ENCODE data around the gene EFCAB9. TPM values are rescaled to one million over a fixed set of nuclear protein-coding genes. Genes with fewer than 3 reads are reported as not detected.
A peak's percentile ranks its signal among the peaks of the same experiment; 100 is the strongest.
"Not testable (repeated sequence)": the region's sequence is repeated elsewhere in the genome, so short reads cannot be mapped to it uniquely, and the experiment has no call there.

The EFCAB9 gene
- not detected for total RNA-seq

DNA sequence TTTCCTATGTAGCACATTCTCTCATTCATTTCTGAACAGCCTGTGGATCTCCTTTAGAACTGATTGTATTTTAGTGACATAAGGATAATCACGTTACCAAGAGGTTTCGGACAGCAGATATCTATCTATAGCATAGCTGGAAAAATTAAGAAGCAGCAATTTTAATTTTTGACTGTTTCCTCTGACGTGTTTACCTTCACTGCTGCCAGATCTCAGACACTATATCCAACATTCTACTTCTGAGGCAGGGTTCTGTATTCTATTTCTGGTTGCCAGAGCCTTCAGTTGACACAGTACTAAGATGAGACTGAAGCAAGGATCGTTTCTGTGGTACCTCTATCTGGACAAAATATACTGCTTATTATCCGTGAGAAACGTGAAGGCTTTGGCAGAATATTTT lies at the start of gene EFCAB9:
TSS of gene EFCAB9 (plus strand) at position 301 of the 400 bp plus-strand sequence. CDS start at position 302, 1 bp downstream.
- H3K9me3 Mint-ChIP-seq: no peaks in the 10 kb centered on the region
- no peak for ATAC-seq
- H3K4me1 Mint-ChIP-seq (ENCODE audit: low read depth): no peaks in the 10 kb centered on the region
- no peak within 1 kb of the TSS for H3K4me3 Mint-ChIP-seq
- no peaks in the 10 kb centered on the region for H3K27me3 Mint-ChIP-seq (ENCODE audit: low read depth)
- H3K36me3 Mint-ChIP-seq (ENCODE audit: insufficient read depth): no peaks in the 10 kb centered on the region
- DNase-seq: no peak

DNA sequence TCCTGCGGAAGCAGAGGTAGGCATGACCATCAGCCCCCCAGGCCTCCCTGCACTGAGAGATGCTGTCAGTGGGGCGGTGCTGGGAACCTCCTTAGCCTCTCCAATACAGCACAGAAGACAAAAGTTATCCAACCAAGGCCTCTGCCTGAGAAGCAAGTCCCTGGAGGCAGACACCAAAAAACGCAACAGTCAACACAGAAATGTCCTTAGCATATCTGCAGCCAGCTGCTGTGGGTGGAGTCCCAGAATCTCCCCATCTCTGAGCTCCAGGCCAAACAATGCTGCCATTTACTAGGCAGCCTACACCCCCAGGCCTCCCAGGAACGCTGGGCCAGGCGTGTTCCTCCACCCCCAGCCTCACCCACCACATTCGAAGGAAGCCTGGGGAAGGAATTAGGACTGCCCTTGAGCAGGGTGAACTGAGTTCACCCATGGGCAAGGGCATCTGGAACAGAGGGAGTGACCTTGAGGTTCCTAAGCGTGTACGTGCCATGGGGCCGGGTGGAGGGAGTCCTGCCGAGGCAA lies 49.6 kb upstream of the EFCAB9 start:
- Mint-ChIP-seq H3K4me1 (ENCODE audit: low read depth) (peaks cover 82% of the 10 kb centered on the region), H3K9me3 (no peaks in the 10 kb centered on the region), H3K36me3 (ENCODE audit: insufficient read depth) (peaks cover 12% of the 10 kb centered on the region), H3K27me3 (ENCODE audit: low read depth) (no peaks in the 10 kb centered on the region), H3K4me3 (no peak overlapping the region)
- DNase-seq (no peak), ATAC-seq (peak in 1 of 2 donors; percentile 6)

DNA sequence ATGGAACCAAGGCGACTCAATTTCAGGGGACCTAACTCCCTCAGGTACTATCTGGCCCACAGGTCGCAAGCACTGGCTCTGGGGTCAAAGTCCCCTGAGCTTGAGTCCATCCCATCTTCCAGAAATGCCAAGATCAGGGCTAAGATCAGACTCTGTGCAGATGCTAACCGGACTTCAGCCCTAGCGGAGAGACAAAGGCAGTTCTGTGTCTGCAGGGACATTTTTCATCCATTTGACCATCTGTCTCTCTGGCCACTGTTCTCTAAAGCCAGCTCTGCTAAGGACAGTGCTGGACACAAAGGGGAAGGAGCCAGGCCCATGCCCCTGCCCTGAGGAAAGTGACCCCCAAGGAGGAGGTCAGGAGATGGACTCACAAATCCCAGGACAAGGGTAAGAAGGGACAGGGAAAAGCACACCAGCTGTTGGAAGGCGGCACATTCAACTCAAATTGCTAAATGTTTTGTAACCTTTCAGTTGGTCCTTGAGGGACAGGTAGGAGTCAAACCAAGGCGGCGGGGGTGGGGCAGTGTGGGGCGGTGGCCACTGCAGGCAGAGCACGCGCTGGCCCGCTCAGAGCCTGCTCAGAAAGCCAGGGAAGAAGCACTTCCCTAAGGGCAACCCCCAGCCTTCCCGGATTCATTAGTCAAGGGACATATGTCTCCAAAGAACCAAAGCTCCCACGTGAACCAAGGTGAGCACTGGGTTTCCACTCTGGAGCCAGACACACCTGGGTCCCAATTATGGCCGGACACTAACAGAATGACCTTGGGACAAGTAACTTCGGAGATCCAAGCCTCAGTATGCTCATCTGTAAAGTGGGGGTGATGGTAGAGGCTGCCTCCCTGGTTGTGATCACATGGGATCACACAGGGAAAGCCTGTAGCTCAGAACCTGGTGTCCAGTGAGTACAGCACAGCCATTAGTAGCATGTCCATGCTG lies 48.8 kb upstream of the EFCAB9 start:
- H3K4me1 Mint-ChIP-seq (ENCODE audit: low read depth): peaks cover 78% of the 10 kb centered on the region
- no peaks in the 10 kb centered on the region for H3K9me3 Mint-ChIP-seq
- no peak overlapping the region for H3K4me3 Mint-ChIP-seq
- DNase-seq (no peak), ATAC-seq (no peak)
- H3K27me3 Mint-ChIP-seq (ENCODE audit: low read depth): no peaks in the 10 kb centered on the region
- H3K36me3 Mint-ChIP-seq (ENCODE audit: insufficient read depth): peaks cover 12% of the 10 kb centered on the region

DNA sequence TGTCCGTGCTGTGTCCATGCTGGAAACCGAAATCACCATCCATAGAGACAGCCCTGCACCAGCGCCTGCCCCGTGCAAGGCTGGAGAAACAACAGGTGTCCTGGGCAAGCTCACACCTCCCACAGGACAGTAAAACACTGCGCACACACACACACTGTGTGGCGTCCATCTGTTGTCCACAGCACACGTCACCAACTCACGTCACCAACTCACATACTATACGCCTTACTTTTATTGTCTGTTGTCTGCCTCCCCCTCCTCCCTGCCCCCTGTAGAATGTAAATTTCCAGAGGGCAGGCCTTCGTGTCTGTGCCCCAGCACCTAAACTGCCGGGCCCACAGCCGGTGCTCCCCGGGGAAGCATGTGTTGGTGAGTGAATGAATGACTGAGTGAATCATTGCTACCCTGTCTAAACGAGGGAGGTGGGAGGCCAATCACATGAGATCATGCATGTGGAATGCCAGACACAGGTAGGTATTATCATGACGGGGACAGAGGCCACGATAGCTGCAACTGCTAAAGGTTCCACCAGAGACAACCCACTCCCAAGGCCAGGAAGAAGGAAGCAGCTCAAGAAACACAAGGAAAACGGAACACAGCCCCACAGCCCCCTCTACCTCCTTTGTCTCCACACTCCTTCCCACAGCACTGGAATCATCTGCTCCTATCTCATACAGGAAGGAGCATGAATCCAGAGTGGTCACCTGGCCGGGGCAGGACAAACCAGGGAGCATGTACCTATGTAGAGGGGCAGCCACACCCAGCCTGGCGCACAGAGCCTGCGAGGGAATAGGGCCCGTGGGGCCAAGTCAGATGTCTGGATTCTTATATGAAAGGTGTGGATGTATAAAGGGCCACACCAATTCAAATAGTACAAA lies 47.9 kb upstream of the EFCAB9 start:
- Mint-ChIP-seq H3K27me3 (ENCODE audit: low read depth) (no peaks in the 10 kb centered on the region), H3K4me1 (ENCODE audit: low read depth) (peaks cover 82% of the 10 kb centered on the region), H3K36me3 (ENCODE audit: insufficient read depth) (peaks cover 16% of the 10 kb centered on the region), H3K9me3 (no peaks in the 10 kb centered on the region), H3K4me3 (no peak overlapping the region)
- ATAC-seq (no peak), DNase-seq (no peak)

DNA sequence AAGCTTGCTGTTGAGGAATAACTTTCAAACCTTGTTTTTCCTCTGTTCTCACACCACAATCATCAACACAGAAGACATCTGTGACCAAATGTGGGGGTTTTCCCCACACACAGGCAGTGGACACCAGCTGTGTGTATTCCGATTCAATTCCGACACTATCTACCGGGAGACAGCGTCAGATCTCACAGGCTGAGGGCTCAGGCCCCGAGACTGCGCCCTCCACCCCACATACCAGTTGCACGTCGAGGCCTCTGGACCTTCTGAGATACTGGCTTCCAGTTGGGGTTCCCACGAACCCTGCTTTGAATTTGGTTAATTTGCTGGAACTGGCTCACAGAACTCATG lies 47.3 kb upstream of the EFCAB9 start:
- Mint-ChIP-seq H3K4me3 (no peak overlapping the region), H3K36me3 (ENCODE audit: insufficient read depth) (peaks cover 18% of the 10 kb centered on the region), H3K4me1 (ENCODE audit: low read depth) (peaks cover 83% of the 10 kb centered on the region)

DNA sequence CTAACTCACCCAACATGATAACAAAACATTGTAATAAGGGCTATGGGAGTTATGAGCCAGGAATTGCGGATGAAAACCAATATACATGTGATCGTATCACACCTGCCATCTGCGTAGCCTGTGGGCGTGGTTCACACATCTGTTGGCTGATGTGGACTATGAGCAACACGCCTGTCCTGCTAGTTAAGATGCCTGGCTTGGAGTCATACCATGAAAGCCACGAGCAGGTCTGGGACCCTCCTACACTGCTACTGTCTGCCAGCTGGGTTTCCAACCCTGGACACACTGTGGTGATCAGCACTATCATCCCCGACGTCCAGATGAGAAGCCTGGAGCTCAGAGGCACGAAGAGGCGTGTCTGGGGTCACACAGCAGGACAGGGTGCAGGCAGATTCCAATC lies 46.1 kb upstream of the EFCAB9 start:
- Mint-ChIP-seq H3K9me3 (no peaks in the 10 kb centered on the region), H3K4me3 (no peak overlapping the region), H3K4me1 (ENCODE audit: low read depth) (peaks cover 82% of the 10 kb centered on the region), H3K27me3 (ENCODE audit: low read depth) (no peaks in the 10 kb centered on the region), H3K36me3 (ENCODE audit: insufficient read depth) (peaks cover 23% of the 10 kb centered on the region)
- DNase-seq (no peak), ATAC-seq (no peak)

More for the DNA sequence above, 47.3 kb upstream of the EFCAB9 start:
- no peak for DNase-seq
- Mint-ChIP-seq H3K27me3 (ENCODE audit: low read depth) (no peaks in the 10 kb centered on the region), H3K9me3 (no peaks in the 10 kb centered on the region)
- no peak for ATAC-seq

DNA sequence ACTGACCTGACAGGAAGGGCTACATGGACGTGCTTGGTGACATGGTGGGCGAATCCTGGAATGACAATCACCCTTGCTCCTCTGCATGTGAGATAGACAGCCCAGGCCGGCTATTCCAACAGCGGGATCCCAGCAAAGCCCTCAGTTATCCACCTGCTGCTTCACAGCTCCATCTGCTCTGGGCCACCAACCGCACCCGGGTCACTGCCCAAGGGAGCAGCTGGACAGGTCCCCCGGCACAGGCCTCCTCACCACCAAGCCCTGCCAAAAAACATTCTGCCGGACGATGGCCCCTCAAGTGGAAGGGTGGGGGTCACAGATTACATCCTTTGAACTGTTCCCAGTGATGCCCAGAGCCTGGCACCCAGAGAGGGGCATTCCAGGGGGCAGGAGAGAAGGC lies 45.6 kb upstream of the EFCAB9 start:
- no peak overlapping the region for H3K4me3 Mint-ChIP-seq

DNA sequence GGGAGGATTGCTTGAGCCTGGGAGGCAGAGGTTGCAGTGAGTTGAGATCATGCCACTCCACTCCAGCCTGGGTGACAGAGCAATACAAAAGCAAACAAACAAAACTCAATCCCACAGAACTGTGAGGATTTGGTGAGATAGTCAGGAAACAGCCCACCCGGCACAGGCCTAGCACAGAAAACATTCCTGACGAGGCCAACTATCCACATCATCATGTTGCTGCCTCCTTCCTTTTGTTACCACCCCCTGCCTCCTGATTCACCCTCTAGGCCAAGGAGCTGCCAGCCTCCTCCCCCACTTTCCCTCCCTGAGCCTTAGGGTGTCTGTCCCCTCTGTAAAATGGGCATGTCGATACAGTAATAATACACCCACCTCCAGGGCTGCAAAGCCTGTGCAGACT lies 44.9 kb upstream of the EFCAB9 start:
- ATAC-seq: no peak
- H3K27me3 Mint-ChIP-seq (ENCODE audit: low read depth): no peaks in the 10 kb centered on the region
- H3K36me3 Mint-ChIP-seq (ENCODE audit: insufficient read depth): peaks cover 36% of the 10 kb centered on the region
- H3K4me1 Mint-ChIP-seq (ENCODE audit: low read depth): peaks cover 82% of the 10 kb centered on the region
- no peak overlapping the region for H3K4me3 Mint-ChIP-seq
- H3K9me3 Mint-ChIP-seq: no peaks in the 10 kb centered on the region
- no peak for DNase-seq

More for the DNA sequence above, 45.6 kb upstream of the EFCAB9 start:
- H3K27me3 Mint-ChIP-seq (ENCODE audit: low read depth): no peaks in the 10 kb centered on the region
- DNase-seq (no peak), ATAC-seq (no peak)
- H3K36me3 Mint-ChIP-seq (ENCODE audit: insufficient read depth): peaks cover 29% of the 10 kb centered on the region
- peaks cover 82% of the 10 kb centered on the region for H3K4me1 Mint-ChIP-seq (ENCODE audit: low read depth)
- no peaks in the 10 kb centered on the region for H3K9me3 Mint-ChIP-seq

DNA sequence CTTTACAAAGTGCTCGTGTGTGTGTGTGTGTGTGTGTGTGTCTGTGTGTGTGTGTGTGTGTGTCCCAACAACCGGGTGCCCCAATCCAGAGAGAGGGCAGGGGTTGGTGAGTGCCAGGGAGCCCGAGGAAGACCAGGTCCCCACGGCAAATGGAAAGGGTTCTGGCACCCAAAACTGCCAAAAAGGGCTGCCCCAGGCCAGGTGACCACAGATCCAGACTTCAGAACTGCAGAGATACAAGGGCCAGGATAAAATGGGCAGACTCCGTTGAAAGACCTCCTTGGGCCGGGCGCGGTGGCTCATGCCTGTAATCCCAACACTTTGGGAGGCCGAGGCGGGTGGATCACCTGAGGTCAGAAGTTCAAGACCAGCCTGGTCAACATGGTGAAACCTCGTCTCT lies 44.5 kb upstream of the EFCAB9 start:
- H3K36me3 Mint-ChIP-seq (ENCODE audit: insufficient read depth): peaks cover 40% of the 10 kb centered on the region
- H3K9me3 Mint-ChIP-seq; DNase-seq; ATAC-seq; H3K27me3 Mint-ChIP-seq (ENCODE audit: low read depth); H3K4me3 Mint-ChIP-seq: not testable (repeated sequence)
- peaks cover 82% of the 10 kb centered on the region for H3K4me1 Mint-ChIP-seq (ENCODE audit: low read depth)

DNA sequence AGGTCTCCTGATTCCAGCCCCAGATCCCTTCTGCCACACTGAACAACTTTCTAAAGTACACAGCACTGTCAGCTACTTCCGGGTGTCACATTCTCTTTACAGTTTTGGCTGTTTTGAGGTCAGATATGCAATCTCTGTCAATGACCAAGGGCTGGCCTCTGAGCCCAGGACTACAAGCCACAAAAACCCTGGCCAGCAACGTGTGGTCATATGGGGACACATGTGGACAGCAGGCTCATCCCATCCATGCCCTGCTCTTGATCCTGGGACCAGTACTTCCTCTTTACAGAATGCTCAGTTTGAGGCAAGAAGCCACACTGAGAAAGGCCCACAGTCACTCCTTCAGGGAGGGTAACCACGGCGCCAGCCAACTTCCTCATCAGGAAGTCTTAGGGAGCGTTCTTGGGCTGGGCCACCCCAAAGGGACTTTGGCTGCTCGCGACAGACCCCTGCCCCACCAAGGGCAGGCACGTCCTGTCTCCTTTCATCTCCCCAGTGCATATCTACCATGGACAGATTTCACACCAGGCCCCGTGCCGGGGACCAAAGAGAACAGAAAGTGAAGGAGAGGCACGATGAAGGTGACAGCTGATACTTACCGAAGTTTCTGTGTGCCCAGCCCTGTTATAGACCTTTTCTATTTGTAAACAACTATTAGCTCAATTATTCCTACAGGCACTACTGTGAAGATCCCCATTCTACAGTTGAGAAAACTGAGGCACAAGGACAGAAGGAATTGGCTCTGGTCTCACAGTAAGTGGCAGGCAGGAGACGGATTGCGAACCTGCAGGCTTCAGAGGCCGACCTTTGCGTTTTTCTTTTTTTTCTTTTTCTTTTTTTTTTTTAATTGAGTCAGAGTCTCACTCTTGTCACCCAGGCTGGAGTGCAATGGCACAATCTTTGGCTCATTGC lies 43.2 kb upstream of the EFCAB9 start:
- Mint-ChIP-seq H3K4me1 (ENCODE audit: low read depth) (peaks cover 78% of the 10 kb centered on the region), H3K27me3 (ENCODE audit: low read depth) (no peaks in the 10 kb centered on the region), H3K4me3 (peak overlapping the region; percentile 69), H3K9me3 (no peaks in the 10 kb centered on the region), H3K36me3 (ENCODE audit: insufficient read depth) (peaks cover 44% of the 10 kb centered on the region)
- DNase-seq (no peak), ATAC-seq (peak; percentile 55 to 73)

DNA sequence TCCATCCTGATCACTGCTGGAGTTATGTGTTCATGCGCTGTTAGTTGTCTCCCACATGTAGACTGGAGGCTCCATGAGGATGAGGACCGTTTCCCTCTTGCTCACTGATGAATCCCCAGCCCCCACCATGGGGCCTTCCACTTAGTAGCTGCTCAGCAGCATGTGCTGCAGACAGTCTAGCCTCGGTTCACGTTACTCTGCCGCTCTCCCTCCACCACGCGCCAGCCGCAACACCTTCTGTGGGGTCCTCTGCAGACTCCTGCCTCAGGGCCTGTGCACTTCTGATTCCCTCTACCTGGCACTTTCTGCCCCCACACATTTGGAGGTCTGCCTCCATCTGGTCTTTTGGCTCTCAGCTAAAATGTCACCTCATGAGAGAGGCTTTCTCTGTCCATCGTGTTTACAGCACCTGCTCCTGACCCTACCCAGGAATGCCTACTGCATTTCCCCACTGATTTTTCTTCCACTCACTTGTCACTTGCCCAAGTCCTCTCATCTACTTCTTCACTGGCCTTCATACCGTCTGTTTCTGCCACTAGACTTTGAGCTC lies 42.2 kb upstream of the EFCAB9 start:
- H3K4me3 Mint-ChIP-seq: peak overlapping the region; percentile 11
- H3K27me3 Mint-ChIP-seq (ENCODE audit: low read depth): no peaks in the 10 kb centered on the region
- peaks cover 41% of the 10 kb centered on the region for H3K36me3 Mint-ChIP-seq (ENCODE audit: insufficient read depth)
- peaks cover 72% of the 10 kb centered on the region for H3K4me1 Mint-ChIP-seq (ENCODE audit: low read depth)
- no peak for DNase-seq
- ATAC-seq: no peak
- H3K9me3 Mint-ChIP-seq: no peaks in the 10 kb centered on the region

DNA sequence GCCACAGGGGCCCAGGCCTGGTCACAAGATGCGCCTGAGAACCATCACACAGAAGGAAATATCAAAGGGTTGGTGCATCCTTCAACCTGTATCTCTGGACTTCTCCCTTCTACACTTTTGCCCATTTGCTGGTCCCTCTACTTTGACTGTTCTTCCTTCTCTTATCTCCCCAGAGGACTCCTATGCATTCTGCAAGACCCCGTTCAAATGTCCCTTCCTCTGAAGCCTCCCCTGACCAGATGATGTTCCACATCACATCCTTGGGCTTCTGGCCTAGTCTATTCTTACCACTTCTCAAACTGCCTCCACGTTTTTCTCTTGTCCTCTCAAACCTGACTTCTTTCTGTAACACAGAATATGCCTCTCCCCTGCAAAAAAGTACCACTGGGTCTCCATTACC lies 40.3 kb upstream of the EFCAB9 start:
- H3K4me3 Mint-ChIP-seq: no peak overlapping the region
- H3K36me3 Mint-ChIP-seq (ENCODE audit: insufficient read depth): peaks cover 44% of the 10 kb centered on the region
- H3K27me3 Mint-ChIP-seq (ENCODE audit: low read depth): no peaks in the 10 kb centered on the region
- ATAC-seq: no peak
- peaks cover 71% of the 10 kb centered on the region for H3K4me1 Mint-ChIP-seq (ENCODE audit: low read depth)
- DNase-seq: no peak
- no peaks in the 10 kb centered on the region for H3K9me3 Mint-ChIP-seq

DNA sequence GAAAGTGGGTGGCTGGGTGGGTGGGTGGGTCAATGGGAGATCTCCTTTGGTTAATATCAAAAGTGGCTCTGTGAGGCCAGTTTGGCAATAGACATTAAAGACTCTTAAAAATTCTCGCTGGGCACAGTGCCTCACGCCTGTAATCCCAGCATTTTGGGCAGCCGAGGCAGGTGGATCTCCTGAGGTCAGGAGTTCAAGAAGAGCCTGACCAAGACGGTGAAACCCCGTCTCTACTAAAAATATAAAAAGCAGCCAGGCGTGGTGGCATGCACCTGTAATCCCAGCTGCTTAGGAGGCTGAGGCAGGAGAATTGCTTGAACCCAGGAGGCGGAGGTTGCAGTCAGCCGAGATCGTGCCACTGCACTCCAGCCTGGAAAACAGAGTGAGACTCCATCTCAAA lies 38.9 kb upstream of the EFCAB9 start:
- Mint-ChIP-seq H3K4me1 (ENCODE audit: low read depth) (peaks cover 72% of the 10 kb centered on the region), H3K36me3 (ENCODE audit: insufficient read depth) (peaks cover 45% of the 10 kb centered on the region)
- not testable (repeated sequence) for DNase-seq; ATAC-seq; H3K9me3 Mint-ChIP-seq; H3K4me3 Mint-ChIP-seq; H3K27me3 Mint-ChIP-seq (ENCODE audit: low read depth)

Measured in activated T-cell treated with anti-CD3 and anti-CD28 coated beads, Interleukin-2, amount 50 U/mL, for 4 hours (primary cell).